Omental fat pad (tissue), 4 donors: ENCODE measurements around the gene COQ8B. TPM values are rescaled to one million over a fixed set of nuclear protein-coding genes. Genes with fewer than 3 reads are reported as not detected.
"Not testable (repeated sequence)": the region's sequence is repeated elsewhere in the genome, so short reads cannot be mapped to it uniquely, and the experiment has no call there.

Experiments
- ATAC-seq: fragments of 150-250 bp; one replicate; pipeline ENCODE4 v1.9.1; 2016; ENCODE audit warnings: mild to moderate bottlenecking, moderate library complexity; ENCODE audit not compliant: low FRiP score
- DNase-seq: peaks from one replicate; pipeline ENCODE4 v3.0.0-alpha.2; 2019; ENCODE audit warnings: low spot score
- total RNA-seq, 4 donors: library from RNA; depleted of rRNA; stranded (reverse); fragments of >200 nt; gene quantifications; one replicate each; pipeline ENCODE4 v1.1.0, GENCODE V29; 2016
- TF ChIP-seq, protein P1 (sequence below), 3 donors: fragments of 450-650 bp; IDR thresholded peaks; one replicate each; pipeline ENCODE4 v1.5.1; 2016 to 2017; ENCODE audit warnings: antibody characterized with exemption in 3 of 3, mild to moderate bottlenecking in 3 of 3, moderate library complexity in 2 of 3

Gene COQ8B
- total RNA-seq, 4 donors from 2014 or later = 22.1 to 38.8 (median 28.1) TPM

GRCh38 chr19:40736661-40737060, 20.0 kb upstream of the COQ8B start:
- no peak for DNase-seq
- TF ChIP-seq, protein P1, sequence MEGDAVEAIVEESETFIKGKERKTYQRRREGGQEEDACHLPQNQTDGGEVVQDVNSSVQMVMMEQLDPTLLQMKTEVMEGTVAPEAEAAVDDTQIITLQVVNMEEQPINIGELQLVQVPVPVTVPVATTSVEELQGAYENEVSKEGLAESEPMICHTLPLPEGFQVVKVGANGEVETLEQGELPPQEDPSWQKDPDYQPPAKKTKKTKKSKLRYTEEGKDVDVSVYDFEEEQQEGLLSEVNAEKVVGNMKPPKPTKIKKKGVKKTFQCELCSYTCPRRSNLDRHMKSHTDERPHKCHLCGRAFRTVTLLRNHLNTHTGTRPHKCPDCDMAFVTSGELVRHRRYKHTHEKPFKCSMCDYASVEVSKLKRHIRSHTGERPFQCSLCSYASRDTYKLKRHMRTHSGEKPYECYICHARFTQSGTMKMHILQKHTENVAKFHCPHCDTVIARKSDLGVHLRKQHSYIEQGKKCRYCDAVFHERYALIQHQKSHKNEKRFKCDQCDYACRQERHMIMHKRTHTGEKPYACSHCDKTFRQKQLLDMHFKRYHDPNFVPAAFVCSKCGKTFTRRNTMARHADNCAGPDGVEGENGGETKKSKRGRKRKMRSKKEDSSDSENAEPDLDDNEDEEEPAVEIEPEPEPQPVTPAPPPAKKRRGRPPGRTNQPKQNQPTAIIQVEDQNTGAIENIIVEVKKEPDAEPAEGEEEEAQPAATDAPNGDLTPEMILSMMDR (IDR thresholded peaks at IDR 0.05) = no peak
- no peak for ATAC-seq

GRCh38 chr19:40735013-40735771, 18.5 kb upstream of the COQ8B start:
- DNase-seq (no peak), ATAC-seq (no peak)
- TF ChIP-seq, protein P1 (IDR thresholded peaks at IDR 0.05) = no peak

GRCh38 chr19:40733149-40733548, 16.5 kb upstream of the COQ8B start:
- peak; percentile 22 for ATAC-seq
- no peak for DNase-seq
- TF ChIP-seq, protein P1 (IDR thresholded peaks at IDR 0.05) = no peak

- ATAC-seq = not testable (repeated sequence)
Measured at GRCh38 chr19:40732304-40732703, 15.6 kb upstream of the COQ8B start.

GRCh38 chr19:40730065-40730464, 13.4 kb upstream of the COQ8B start:
- ATAC-seq = not testable (repeated sequence)

More at GRCh38 chr19:40732304-40732703, 15.6 kb upstream of the COQ8B start:
- DNase-seq = not testable (repeated sequence)

DNA sequence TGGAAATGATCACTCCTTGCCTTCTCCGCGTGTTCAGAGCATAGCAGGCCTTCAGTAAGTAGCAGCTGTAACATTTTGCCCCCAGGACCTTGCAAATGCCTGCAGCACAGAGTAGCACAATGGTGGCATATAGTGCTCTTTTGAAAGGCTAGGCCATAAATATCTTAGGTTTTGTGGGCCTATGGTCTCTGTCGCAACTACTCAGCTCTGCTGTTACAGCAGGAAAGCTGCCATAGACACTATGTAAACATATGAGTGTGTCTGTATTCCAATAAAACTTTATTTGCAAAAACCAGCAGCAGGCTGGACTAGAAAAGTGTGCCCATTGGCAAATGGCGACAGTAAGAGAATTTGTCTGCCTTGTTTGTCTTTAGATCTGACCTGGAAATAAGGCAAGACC, 9.6 kb upstream of the COQ8B start:
- TF ChIP-seq, protein P1 (IDR thresholded peaks at IDR 0.05) = no peak
- DNase-seq = no peak
- no peak for ATAC-seq

More at GRCh38 chr19:40730065-40730464, 13.4 kb upstream of the COQ8B start:
- not testable (repeated sequence) for DNase-seq

GRCh38 chr19:40724855-40725254, 8.2 kb upstream of the COQ8B start:
- no peak for ATAC-seq
- DNase-seq = no peak
- TF ChIP-seq, protein P1 (IDR thresholded peaks at IDR 0.05) = no peak

- TF ChIP-seq, protein P1 (IDR thresholded peaks at IDR 0.05) = no peak
- no peak for DNase-seq
- no peak for ATAC-seq
Measured at GRCh38 chr19:40724315-40724714, 7.6 kb upstream of the COQ8B start.
